Karpas-422 (cell line): ENCODE results near the gene GJB3. TPM values are rescaled to one million over a fixed set of nuclear protein-coding genes. Genes with fewer than 3 reads are reported as not detected.
A peak's percentile ranks its signal among the peaks of the same experiment; 100 is the strongest.
"Not testable (repeated sequence)": the region's sequence is repeated elsewhere in the genome, so short reads cannot be mapped to it uniquely, and the experiment has no call there.

Experiments
- DNase-seq: peaks from one replicate; pipeline ENCODE4 v3.0.0-alpha.2; 2015
- H2AFZ ChIP-seq: fragments of 200-600 bp; sonication (generic); 2 replicates; pipeline ENCODE4 v1.6.1; 2014; ENCODE audit warnings: antibody characterized with exemption, low read length, mixed read lengths
- H3K27ac ChIP-seq: fragments of 200-600 bp; sonication (generic); 2 replicates; pipeline ENCODE4 v1.5.1; 2014; ENCODE audit warnings: mild to moderate bottlenecking, low read length, moderate library complexity
- H3K27me3 ChIP-seq: fragments of 200-600 bp; sonication (generic); 2 replicates; pipeline ENCODE4 v1.6.1; 2014; ENCODE audit warnings: low read length, mixed read lengths
- H3K36me3 ChIP-seq: fragments of 200-600 bp; sonication (generic); 2 replicates; pipeline ENCODE4 v1.6.1; 2014; ENCODE audit warnings: low read length, mixed read lengths; ENCODE audit not compliant: insufficient read depth
- H3K4me1 ChIP-seq: fragments of 200-600 bp; sonication (generic); 2 replicates; pipeline ENCODE4 v1.6.1; 2014; ENCODE audit warnings: mild to moderate bottlenecking, low read length, mixed read lengths
- H3K4me2 ChIP-seq: fragments of 200-600 bp; sonication (generic); 2 replicates; pipeline ENCODE4 v1.6.1; 2014; ENCODE audit warnings: low read length, low read depth, mild to moderate bottlenecking; ENCODE audit not compliant: poor library complexity, severe bottlenecking
- H3K4me3 ChIP-seq: fragments of 200-600 bp; sonication (generic); 2 replicates; pipeline ENCODE4 v1.5.1; 2014; ENCODE audit warnings: mild to moderate bottlenecking, antibody characterized with exemption, low read length, mixed read lengths
- H3K79me2 ChIP-seq: fragments of 200-600 bp; sonication (generic); 2 replicates; pipeline ENCODE4 v1.6.1; 2014; ENCODE audit warnings: mild to moderate bottlenecking, low read length, mixed read lengths
- H3K9ac ChIP-seq: fragments of 200-600 bp; sonication (generic); 2 replicates; pipeline ENCODE4 v1.6.0; 2014; ENCODE audit warnings: low read length
- H3K9me2 ChIP-seq: fragments of 200-600 bp; sonication (generic), shearing (Covaris generic); replicated peaks from 2 replicates; pipeline ENCODE4 v1.6.0; 2014; ENCODE audit warnings: mild to moderate bottlenecking, low read length, moderate library complexity; ENCODE audit not compliant: insufficient read depth
- H3K9me3 ChIP-seq: fragments of 300-700, 200-600 bp; sonication (generic); 2 replicates; pipeline ENCODE4 v1.6.1; 2014; ENCODE audit warnings: low read length, mixed read lengths
- H4K20me1 ChIP-seq: fragments of 200-600 bp; sonication (generic); 2 replicates; pipeline ENCODE4 v1.6.1; 2014; ENCODE audit warnings: mild to moderate bottlenecking, antibody characterized with exemption, low read length, low read depth; ENCODE audit not compliant: insufficient read depth
- total RNA-seq: library from RNA; depleted of rRNA; stranded (reverse); fragments of >200 nt; shearing (Covaris generic); gene quantifications from 2 replicates; pipeline ENCODE4 v1.2.3, GENCODE V29; 2014; ENCODE audit warnings: low replicate concordance; rRNA removed

The GJB3 gene
- total RNA-seq = not detected in 2 replicates

DNA sequence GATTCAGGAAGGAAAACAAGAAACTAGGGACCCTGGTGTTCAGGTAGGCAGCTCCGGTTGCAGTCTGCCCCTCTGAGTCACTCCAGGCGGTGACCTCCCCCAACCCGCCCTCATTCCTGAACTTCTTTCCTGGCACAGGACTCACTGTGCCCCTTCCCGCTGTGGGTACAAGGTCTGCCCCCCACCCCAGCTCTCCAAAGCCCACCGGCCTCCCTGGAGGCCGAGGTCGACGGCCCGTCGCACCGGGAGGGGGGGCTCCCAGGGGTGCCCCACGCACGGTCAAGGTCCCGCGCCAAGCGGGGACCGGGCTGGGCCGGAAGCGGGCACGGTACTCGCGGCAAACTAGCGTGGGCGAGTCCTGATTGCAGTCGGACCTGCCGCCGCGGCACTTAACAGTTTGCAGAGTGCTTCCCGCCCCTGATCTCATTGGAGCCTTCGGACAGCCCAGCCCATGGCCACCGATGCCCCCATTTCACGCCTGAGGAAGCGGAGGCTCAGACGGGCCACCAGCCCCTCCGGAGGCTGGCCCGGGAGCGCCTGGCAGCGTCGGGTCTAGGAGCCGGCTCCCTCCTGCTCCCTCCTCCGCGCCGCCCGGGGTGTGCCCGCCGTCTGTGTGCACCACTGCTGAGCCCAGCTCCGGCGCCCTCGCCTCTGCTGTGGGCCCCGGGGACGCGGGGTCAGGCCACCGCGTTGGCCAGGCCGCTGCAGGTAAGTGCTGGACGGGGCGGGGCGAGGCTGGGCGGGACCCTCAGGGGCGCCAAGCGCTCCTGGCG is at the start of gene GJB3:
Gene GJB3 (plus strand): TSS at position 144 of the 773 bp plus-strand sequence. CDS start 3,549 bp downstream, outside the sequence.
- Histone ChIP-seq H3K27me3 (no peaks in the 10 kb centered on the region), H3K9ac (no peak within 1 kb of the TSS), H3K4me1 (no peaks in the 10 kb centered on the region), H3K4me2 (no peak within 1 kb of the TSS), H3K9me2 (no peaks in the 10 kb centered on the region), H3K36me3 (no peaks in the 10 kb centered on the region), H2AFZ (no peak within 1 kb of the TSS), H3K79me2 (no peaks in the 10 kb centered on the region), H3K27ac (no peak within 1 kb of the TSS), H4K20me1 (no peaks in the 10 kb centered on the region), H3K9me3 (no peaks in the 10 kb centered on the region), H3K4me3 (no peak within 1 kb of the TSS)
- DNase-seq = no peak

GRCh38 chr1:34732831-34733230 is 48.2 kb upstream of the GJB3 start:
- not testable (repeated sequence) for H3K79me2 ChIP-seq, H3K36me3 ChIP-seq, H3K27me3 ChIP-seq, H3K9me3 ChIP-seq, H3K9me2 ChIP-seq, H3K4me3 ChIP-seq, H2AFZ ChIP-seq, H4K20me1 ChIP-seq, H3K4me1 ChIP-seq, H3K9ac ChIP-seq, H3K27ac ChIP-seq, H3K4me2 ChIP-seq, DNase-seq

DNA sequence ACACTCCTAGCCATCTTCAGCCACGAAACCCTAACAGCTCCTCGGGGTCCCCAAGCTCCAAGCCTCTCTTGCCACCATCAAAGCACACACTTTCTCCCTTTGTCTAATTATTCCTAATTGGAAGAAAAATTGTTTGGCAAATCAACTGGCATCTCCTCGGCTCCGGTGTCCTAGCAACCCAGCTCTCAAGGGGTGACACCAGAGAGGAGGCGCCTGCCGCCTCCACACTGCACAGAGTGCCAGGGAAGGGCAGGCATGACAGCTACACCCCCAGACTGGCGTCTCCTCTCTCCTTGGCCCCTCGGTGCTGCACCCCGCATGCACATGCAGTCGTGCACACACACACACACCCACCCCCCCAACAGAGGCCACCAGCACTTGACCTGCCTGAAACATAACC is 44.3 kb upstream of the GJB3 start:
- no peak overlapping the region for H3K4me3 ChIP-seq
- no peak overlapping the region for H2AFZ ChIP-seq
- no peak overlapping the region for H3K9ac ChIP-seq
- no peak overlapping the region for H3K27ac ChIP-seq
- H3K36me3 ChIP-seq = no peaks in the 10 kb centered on the region
- no peak for DNase-seq
- H3K9me3 ChIP-seq = no peaks in the 10 kb centered on the region
- H3K4me1 ChIP-seq = no peaks in the 10 kb centered on the region
- no peaks in the 10 kb centered on the region; the same call in 1 of the 2 replicates for H4K20me1 ChIP-seq
- H3K4me2 ChIP-seq = no peak overlapping the region
- no peaks in the 10 kb centered on the region for H3K9me2 ChIP-seq
- no peaks in the 10 kb centered on the region for H3K79me2 ChIP-seq
- H3K27me3 ChIP-seq = no peaks in the 10 kb centered on the region

- not testable (repeated sequence) for DNase-seq, H2AFZ ChIP-seq, H3K79me2 ChIP-seq, H3K27me3 ChIP-seq, H3K9me3 ChIP-seq, H3K9ac ChIP-seq, H3K4me1 ChIP-seq, H3K4me2 ChIP-seq, H3K9me2 ChIP-seq, H4K20me1 ChIP-seq, H3K36me3 ChIP-seq, H3K4me3 ChIP-seq, H3K27ac ChIP-seq
Measured at GRCh38 chr1:34737236-34737635, 43.8 kb upstream of the GJB3 start.

- H3K4me2 ChIP-seq = no peak overlapping the region
- no peaks in the 10 kb centered on the region; the same call in 1 of the 2 replicates for H4K20me1 ChIP-seq
- no peak overlapping the region for H3K4me3 ChIP-seq
- no peak overlapping the region for H3K9ac ChIP-seq
- H2AFZ ChIP-seq = no peak overlapping the region
- H3K4me1 ChIP-seq = no peaks in the 10 kb centered on the region
- no peaks in the 10 kb centered on the region for H3K9me2 ChIP-seq
- no peak for DNase-seq
- H3K27me3 ChIP-seq = no peaks in the 10 kb centered on the region
- no peaks in the 10 kb centered on the region for H3K79me2 ChIP-seq
- no peaks in the 10 kb centered on the region for H3K36me3 ChIP-seq
- no peaks in the 10 kb centered on the region for H3K9me3 ChIP-seq
- H3K27ac ChIP-seq = no peak overlapping the region
Measured at GRCh38 chr1:34739613-34740012, 41.4 kb upstream of the GJB3 start.

- Histone ChIP-seq H3K9ac (no peak overlapping the region), H3K27me3 (no peaks in the 10 kb centered on the region), H3K9me3 (no peaks in the 10 kb centered on the region), H2AFZ (no peak overlapping the region), H3K4me1 (no peaks in the 10 kb centered on the region), H3K27ac (no peak overlapping the region), H3K4me2 (no peak overlapping the region), H3K36me3 (no peaks in the 10 kb centered on the region), H3K9me2 (no peaks in the 10 kb centered on the region), H3K79me2 (no peaks in the 10 kb centered on the region), H4K20me1 (no peaks in the 10 kb centered on the region; the same call in 1 of the 2 replicates), H3K4me3 (no peak overlapping the region)
- no peak for DNase-seq
Measured at GRCh38 chr1:34740161-34740868, 40.7 kb upstream of the GJB3 start.

GRCh38 chr1:34742667-34743270 is 38.2 kb upstream of the GJB3 start:
- Histone ChIP-seq H3K9ac (no peak overlapping the region), H3K4me2 (no peak overlapping the region), H3K9me2 (no peaks in the 10 kb centered on the region), H3K9me3 (no peaks in the 10 kb centered on the region), H3K79me2 (no peaks in the 10 kb centered on the region), H3K4me3 (no peak overlapping the region), H3K27me3 (no peaks in the 10 kb centered on the region), H3K4me1 (no peaks in the 10 kb centered on the region), H2AFZ (no peak overlapping the region), H3K27ac (no peak overlapping the region), H4K20me1 (no peaks in the 10 kb centered on the region; the same call in 1 of the 2 replicates), H3K36me3 (no peaks in the 10 kb centered on the region)
- peak; percentile 92 for DNase-seq

GRCh38 chr1:34743775-34744174 is 37.2 kb upstream of the GJB3 start:
- no peaks in the 10 kb centered on the region for H3K9me3 ChIP-seq
- no peak overlapping the region for H2AFZ ChIP-seq
- no peak overlapping the region for H3K27ac ChIP-seq
- H4K20me1 ChIP-seq = no peaks in the 10 kb centered on the region; the same call in 1 of the 2 replicates
- no peak overlapping the region for H3K4me2 ChIP-seq
- no peaks in the 10 kb centered on the region for H3K9me2 ChIP-seq
- no peaks in the 10 kb centered on the region for H3K79me2 ChIP-seq
- no peaks in the 10 kb centered on the region for H3K36me3 ChIP-seq
- no peaks in the 10 kb centered on the region for H3K27me3 ChIP-seq
- H3K4me1 ChIP-seq = no peaks in the 10 kb centered on the region
- no peak overlapping the region for H3K4me3 ChIP-seq
- no peak for DNase-seq
- no peak overlapping the region for H3K9ac ChIP-seq
